ENCODE data around the gene STKLD1.
A peak's percentile ranks its signal among the peaks of the same experiment; 100 is the strongest.

STKLD1 gene

DNA sequence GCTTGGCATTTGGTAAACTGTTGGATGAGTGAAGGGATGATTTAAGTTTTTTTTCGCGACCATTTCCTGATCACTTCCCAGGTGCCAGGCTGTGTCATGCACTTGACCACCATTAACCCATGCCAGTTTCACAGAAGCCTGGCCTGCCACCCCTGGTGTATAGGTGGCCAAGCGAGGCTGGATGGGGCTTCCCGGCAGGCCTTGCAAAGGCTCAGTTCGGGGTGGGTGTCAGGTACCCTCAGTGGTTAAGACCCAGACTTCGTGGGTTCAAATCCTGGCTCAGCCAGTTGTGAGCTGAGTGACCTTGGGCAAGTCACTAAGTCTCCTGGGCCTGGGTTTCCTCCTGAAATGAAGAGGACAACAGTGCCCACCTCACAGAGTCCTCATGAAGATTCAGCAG, 30.6 kb upstream of the STKLD1 start:
- DNase-seq: no peak

DNA sequence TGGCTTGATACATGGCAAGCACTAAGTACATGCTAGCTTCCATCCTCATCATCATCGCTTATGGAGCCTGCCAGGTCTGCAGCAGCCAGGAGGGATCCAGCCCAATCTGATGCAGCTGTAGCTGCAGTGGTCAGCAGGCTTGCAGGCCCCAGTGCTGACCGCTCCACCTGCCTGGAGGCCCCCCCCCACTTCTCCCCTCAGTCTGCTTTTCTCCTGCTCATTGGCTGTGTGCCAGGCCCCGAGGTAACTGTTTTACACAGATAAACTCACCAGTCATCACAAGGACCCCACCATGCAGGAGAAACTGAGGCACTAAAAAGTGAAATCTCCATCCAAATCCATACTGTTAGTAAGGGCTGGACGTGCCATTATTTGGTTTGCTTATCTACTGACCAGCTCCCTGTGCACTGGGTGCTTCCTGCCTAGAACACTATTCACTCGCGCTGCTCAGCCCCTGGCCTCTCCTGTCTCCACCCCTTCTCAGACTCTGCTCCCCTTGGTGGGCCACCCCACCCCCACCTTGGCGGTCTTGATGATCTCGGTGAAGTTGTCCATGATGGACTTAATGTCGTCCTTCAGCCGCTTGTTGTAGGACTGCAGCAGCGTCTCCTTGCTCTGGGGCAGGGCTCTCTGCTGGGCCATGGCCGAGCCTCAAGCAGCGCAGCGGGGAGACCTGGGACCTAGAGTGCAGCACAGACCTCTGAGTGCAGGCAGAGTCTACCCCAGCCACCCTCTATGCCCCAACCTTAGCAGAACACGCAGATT, 30.0 kb upstream of the STKLD1 start:
- no peak for DNase-seq

DNA sequence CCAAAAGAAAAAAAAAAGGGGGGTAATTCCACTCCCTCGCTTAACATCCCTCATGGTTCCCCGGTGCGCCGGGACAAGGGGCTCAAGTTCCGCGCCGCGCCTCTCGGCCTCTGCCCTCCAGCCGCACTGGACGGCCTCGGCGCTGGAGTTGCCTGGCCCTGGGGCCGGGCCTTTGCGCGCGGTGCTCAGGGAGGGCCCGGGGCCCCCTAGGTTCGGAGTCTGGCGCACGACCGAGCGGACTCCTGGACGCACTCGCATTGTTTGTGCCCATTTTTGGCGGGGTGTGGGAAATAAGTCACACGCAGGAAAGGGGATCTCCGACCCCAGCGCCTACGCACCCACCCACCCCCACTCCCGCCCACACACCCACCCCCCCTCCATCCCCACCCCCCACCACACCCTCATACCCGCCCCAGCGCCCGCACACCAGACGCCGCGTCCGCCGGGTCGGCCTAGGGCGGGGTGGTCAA, 28.6 kb upstream of the STKLD1 start:
- DNase-seq: no peak

DNA sequence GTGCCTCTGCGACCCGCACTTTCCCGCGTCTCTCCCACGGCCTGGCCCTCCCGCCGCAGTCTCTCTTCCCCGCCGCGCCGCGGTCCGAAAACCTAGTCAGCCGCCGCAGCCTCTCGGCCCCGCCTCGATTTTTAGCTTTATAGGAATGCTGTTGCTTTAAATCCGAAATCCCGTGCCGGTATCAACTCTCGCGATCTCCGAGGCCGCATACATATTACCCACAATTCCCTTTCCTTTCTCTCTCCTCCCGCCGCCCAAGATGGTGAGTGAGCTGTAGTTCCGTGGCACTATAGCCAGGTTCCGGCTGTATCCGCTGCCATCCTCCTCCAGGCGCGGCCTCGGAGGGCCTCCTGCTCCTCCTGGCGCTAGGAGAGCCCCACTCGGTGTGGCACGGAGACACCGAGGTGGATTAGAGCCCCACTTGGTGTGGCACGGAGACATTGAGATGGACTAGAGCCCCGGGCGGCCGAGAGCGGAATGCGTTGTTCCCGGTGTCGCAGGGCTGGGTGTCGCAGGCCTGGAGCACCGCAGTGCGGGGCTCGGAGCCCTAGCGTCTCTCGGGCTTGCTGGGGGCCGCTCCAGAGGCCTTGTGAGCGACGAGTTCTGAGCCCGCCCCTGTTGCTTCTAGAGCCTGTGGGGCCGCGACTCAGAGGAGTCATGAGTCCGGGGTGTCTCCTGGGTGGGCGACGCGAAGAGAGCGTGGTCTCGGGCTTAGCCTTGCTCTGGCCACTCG, 28.0 kb upstream of the STKLD1 start, which contains the start of the genes MED22 and RPL7A:
TSS of gene MED22 (minus strand) at position 147 of the 733 bp plus-strand sequence. CDS start 1,469 bp downstream, outside the sequence.
TSS of gene RPL7A (plus strand) at position 234 of the 733 bp plus-strand sequence. CDS start at position 260, 26 bp downstream.
- DNase-seq: peak; percentile 82 to 96

DNA sequence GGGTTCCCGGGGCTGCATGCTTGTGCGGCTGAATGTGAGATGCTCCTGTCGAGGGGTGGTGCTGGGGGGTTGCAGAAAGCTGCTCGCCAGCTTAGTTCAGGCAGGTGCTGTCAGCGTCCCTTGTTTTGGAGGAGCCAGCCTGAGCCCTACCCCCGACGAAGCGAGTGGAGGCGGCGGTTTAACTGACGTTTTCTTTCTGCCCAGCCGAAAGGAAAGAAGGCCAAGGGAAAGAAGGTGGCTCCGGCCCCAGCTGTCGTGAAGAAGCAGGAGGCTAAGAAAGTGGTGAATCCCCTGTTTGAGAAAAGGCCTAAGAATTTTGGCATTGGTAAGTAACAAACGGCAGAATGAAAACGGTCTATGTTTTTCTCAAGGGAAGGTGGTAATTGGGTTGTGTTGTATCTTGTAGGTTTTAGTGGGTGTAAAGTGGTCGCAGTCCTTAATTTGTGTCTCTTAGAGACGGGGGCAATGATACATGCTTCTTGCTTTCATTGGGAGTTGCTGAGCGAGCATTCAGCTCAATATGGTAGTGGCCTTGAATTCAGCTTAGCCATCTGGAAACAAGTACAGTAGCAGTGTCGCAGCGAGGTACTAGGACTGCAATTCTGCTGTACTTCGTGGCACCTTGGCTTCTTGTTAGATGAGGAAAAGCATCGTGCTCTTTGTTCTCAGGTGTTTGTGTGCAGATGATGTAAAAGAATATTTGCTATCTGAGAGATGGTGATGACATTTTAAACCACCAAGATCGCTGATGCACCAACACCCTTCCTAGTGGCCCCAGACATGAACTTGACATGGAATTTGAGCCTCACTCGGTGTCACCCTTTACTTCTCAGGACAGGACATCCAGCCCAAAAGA, 27.2 kb upstream of the STKLD1 start:
- no peak for DNase-seq

DNA sequence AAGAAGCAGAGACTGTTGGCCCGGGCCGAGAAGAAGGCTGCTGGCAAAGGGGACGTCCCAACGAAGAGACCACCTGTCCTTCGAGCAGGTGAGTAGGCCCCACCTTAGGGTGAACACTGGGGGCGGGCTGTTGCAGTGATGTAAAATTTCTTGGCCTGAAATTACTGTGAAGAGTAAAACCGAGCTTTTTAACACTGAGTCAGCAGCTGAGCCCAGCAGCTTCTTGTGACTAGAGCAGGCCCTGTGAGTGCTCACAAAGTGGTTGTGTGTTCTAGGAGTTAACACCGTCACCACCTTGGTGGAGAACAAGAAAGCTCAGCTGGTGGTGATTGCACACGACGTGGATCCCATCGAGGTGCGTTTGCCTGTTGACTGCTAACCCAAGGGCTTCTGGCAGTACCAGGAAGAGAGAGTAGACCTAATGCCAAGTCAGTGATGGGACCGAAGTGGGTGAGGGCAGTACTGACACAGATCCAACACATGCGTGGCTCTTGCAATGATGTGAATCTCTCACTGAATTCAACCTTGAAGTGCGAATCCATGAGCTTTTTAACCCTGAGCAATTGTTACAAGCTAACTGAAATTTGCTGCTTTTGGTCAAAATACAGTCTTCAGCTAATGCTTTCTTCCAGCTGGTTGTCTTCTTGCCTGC, 26.1 kb upstream of the STKLD1 start:
- DNase-seq: no peak

DNA sequence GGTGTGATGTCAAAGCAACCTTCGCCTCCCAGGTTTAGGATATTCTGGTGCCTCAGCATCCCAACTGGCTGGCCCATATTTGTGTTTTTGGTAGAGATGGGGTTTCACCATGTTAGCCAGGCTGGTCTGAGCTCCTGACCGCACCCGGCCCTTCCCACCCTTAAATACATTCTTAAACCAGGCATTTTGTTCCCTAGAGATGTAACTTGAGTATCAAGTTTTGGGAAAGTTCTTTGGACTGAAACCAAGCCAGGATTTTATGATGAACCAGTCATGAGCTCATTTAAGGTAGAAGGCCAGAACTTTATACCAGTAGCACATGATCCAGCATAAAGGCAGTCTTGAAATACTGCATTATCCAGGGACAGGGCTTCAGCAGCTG, 24.6 kb upstream of the STKLD1 start:
- DNase-seq: no peak

DNA sequence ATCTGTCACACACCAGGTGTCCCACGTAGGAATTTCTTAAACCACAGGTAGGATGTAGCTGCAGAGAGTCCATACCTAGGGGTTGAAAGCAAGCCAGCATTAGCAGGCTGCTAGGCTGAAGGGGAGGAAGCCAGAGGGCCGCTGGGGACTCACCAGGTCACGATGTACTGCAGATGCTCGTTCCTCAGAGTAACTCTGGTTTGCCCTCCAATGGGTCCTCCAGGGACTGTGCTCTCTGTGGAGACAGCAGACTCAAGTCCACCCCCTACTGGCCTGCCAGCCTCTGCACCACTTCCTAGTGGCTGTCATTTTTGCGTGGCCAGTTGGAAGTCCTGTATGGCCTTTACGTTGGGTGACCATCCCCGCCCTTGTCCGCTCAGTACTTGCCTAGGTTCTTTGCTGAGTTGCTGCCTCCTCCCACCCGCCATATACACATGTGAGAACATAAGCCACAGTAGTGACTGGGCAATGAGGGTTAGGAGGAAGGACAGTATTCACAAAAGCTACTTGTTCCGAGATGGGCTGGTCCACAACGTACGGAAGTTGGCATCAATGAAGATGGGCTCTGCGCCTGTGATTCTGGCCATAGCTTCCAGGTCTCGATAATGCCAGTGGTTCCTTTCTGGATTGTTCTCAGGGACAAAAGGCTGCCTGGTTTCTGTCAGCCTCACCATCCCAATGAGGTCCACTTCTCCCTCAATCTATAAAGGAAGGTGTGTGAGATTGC, 24.1 kb upstream of the STKLD1 start:
- no peak for DNase-seq

DNA sequence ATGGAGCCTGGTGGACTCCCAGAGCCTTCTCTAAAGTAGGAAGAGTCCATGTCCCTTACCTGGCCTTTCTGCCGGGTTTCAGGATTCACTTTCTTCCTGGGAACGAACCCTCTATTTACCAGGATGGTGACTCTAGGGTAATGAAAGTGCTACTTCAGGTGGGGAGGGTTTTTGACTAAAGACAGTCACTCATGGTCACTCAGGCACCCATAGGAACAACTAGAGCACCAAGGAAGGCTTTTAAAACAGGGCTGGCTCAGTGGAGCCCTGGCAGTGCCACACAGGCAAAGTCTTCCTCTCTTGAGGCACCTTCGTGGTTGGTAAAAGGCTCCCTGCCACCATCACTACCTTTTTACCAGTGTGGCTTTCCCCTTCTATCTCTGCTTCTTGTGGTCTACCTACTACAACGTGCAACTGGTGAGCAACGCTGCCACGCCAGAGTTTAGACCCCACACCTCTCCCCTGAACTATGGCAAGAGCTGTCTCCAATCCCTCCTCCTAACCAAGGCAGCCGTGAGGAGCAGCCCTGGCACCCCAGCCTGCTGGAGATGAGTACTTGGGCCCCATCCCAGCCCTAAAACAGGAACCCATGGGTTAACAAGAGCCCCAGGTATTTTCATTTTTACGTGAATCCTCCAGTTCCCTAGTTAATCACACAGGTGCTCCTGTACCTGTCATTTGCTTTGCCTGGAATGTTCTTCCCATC, 23.4 kb upstream of the STKLD1 start:
- DNase-seq: no peak

DNA sequence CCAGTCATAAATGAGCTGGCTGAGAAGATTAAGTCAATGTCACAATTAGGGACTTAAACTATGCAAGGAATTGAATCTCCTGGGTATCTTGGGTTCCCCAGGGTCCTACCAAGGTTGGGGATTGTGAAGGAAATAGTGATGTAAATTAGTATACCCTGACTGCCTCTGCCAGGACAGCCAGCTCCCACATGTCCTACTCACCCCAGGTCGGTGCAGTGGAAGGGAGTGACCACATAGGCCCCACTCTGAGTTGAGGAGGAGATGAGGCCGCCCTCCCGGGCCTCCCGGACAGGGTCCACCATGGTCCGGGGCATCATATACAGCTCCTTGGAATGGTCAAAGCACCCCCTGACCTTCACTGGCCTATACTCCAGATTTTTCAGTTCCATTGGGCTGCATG, 22.6 kb upstream of the STKLD1 start:
- DNase-seq: no peak

DNA sequence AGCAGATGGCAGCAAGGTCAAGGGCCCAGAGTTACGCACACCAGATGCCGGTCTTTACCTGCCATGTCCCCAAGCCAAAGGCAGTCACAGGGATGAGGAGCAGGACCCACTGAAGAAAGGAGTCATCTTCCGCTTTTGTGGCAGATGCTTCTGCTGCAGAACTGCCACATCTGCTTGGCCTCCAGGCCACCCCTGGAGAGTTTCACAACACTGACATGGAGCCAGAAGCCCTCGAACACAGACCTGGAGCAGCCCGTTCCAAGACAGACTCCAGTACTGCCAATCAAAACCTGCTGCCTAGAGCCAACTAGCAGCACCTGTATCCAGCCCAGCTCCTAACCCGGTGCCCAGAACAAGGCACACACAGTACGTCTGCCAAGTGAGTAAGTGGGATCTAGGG, 21.4 kb upstream of the STKLD1 start:
- no peak for DNase-seq

DNA sequence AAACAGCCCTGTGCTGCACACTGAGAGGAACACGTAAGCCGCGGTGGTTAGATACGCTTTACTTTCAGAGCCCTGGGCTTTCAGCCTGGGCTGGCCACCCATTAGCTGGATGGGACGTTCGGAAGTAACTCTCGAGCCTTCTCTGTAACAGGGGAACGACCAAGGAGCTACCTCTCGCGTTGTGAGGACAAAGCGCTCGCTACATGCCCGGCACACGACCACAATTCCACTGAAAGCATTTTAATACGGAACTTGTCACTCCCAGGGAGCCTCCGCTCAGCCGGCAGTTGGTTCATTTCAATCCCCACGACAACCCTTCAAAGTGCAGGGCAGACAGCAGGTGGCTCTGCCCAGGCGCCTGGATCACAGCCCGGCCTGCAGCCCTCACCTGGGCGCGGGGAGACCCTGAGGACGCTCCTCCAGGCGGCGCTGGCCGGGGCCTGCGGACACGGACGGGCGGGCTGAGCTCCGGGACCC, 20.2 kb upstream of the STKLD1 start:
- DNase-seq: no peak

DNA sequence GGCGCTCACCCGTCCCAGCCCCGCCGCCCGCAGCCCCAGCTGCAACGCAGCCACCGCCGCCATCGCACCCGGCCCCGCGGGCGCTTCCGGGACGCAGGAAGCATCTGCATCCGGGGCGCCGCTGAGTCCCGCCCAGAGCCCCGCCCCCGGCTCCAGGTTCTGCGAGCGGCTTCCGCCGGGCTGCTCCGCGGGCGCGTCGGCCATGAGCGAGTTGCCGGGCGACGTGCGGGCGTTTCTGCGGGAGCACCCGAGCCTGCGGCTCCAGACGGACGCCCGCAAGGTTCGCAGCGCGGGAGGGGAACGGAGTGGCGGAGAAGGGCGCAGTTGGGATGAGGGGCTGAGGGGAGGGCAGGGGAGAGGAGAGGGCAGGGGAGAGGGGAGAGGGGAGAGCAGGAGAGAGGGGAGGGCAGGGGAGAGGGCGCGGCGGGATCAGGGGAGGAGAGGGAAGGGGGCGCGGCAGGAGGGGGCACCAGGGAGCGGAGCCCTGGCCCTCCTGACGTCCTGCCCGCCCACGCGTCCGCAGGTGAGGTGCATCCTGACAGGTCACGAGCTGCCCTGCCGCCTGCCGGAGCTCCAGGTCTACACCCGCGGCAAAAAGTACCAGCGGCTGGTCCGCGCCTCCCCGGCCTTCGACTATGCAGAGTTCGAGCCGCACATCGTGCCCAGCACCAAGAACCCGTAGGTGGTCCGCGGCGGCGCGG, 19.6 kb upstream of the STKLD1 start, which contains the start of the genes SURF1 and SURF2:
TSS of gene SURF1 (minus strand) at position 97 of the 701 bp plus-strand sequence. CDS start at position 63, 34 bp downstream.
TSS of gene SURF2 (plus strand) at position 160 of the 701 bp plus-strand sequence. CDS start at position 203, 43 bp downstream.
- peak; percentile 58 to 62 for DNase-seq

DNA sequence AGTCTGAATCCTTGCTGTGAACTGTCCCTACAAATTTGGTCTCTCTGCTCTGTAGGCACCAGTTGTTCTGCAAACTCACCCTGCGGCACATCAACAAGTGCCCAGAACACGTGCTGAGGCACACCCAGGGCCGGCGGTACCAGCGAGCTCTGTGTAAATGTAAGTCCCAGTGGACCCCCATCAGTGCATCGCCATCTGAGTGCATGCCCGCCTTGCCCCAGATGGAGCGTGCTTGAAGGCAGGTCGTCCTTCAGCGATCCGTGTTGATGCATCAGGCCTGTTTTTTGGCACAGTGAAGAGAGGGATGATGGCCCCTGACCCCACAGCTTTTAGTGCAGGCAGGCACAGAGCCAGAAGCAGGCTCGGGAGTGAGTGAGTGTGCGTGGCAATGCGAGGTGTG, 18.5 kb upstream of the STKLD1 start:
- no peak for DNase-seq

DNA sequence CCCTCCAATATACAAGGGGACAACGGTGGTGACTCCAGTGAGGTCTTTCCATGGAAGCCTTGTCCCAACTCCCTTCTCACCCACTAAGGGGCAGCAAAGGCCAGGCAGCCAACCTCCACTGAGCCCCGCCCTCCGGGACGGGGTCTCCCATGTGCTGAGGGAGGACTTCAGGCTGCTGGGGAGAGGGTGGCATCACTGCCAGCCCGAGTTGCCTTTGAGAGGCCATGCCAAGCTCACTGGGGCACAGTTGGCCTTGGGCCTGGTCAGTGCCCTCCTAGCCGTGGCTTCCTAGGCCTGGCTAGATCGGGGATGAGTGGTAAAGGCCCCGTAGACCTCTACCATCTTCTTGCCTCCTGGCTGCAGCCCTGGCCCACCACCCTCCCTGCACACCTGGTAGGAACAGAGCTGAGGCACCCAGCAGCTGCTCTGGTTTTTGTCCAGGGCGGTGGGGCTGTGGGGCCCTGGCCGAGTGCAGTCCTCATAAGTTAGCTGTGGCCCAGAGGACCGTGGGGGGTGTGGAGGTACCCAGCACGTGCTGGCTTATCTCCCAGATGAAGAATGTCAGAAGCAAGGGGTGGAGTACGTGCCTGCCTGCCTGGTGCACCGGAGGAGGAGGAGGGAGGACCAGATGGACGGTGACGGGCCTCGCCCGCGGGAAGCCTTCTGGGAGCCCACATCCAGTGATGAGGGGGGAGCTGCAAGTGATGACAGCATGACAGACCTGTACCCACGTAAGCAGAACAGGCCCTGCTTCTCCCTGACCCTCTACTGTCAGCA, 16.6 kb upstream of the STKLD1 start:
- DNase-seq: no peak

DNA sequence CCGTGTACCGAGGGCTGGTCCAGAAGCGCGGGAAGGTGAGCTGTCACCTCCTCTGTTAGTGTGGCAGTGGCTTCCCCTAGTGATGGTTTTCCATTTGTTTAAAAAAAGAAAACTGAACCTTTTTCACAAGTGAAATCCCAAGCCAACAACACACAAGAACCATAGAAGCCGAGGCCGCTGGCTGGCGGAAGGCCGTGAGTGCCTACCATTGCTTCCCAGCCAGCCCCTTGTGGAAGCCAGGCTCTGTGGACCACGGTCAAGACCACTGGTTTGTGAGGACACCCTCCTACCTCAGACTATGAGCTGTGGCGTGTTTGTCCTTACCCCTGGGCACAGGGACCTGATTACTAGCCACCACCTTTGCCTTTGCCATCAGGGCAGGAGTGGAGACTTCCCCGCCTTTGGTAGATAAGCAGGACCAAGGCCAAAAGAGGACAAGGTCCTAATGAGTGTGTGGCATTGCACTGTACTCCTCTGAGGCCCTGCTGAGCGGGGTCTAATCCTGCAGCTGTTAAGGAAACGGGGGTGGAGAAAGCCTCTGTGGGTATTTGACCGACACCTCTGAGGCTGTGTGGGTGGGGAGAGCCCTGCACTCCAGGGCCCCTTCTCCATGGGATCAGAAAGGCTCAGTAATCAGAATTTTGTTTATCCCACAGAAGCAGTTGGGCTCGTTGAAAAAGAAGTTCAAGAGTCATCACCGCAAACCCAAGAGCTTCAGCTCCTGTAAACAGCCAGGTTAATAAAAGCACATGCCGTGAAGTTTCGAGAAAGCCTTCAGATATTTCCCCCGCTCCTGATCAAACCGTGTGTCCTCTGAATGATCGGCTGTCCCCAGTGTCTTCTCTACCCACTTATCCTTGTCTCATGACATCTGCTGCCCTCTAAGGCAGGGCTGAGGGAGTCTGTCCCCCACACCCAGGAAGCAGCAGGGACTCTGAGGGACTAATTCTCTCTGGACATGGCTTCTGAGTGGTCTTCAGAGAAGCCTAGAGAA, 15.5 kb upstream of the STKLD1 start:
- DNase-seq: no peak

DNA sequence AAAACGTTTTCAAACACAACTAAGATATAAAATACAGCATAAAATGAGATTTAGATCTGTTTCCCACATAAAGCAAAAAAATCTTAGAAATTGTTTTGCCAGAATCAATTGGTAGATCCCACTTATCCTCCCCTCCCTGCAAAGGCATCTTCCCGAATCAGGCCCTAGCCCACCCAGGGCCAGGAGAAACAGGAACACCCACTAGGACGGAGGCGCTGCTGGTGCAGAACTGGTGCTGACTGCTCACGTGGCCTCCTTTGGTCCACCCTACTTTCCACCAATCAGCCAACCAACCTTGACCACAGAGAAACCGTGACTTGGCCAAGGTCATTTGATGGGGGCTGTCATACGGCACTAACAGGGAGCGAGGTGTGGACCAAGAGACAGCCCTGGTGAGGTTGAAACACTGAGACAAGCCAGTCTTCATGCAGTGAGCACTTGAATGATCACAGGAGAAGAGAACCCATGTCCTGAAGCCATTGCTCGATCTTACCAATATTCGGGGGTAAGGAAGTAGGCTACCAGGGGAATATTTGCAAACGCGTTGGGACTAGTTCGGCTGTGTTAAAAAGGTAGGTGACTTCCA, 14.6 kb upstream of the STKLD1 start:
- no peak for DNase-seq

All from hippocampal formation (tissue), 2 donors.